HG03460 (cell line): ENCODE data around the gene TSPAN14.
"Not testable (repeated sequence)": the region's sequence is repeated elsewhere in the genome, so short reads cannot be mapped to it uniquely, and the experiment has no call there.

ENCODE experiments used
- ATAC-seq: cut with Tn5 transposase; IDR thresholded peaks from one replicate; pipeline ENCODE4 v1.9.1; 2021; ENCODE audit not compliant: unreplicated experiment

Gene TSPAN14

GRCh38 chr10:80468002-80468401 is 13.9 kb downstream of the TSPAN14 start:
- no peak for ATAC-seq

- no peak for ATAC-seq
These were observed 14.8 kb downstream of the TSPAN14 start for GRCh38 chr10:80468806-80469421.

- no peak for ATAC-seq
These were observed 16.2 kb downstream of the TSPAN14 start for GRCh38 chr10:80470266-80470665.

- no peak for ATAC-seq
These were observed 16.9 kb downstream of the TSPAN14 start for GRCh38 chr10:80471001-80471400.

GRCh38 chr10:80471715-80472233 is 17.7 kb downstream of the TSPAN14 start:
- ATAC-seq, result peak; percentile 50

- peak; percentile 91 for ATAC-seq
These were observed 18.4 kb downstream of the TSPAN14 start for GRCh38 chr10:80472234-80473095.

- ATAC-seq, result no peak
These were observed 19.1 kb downstream of the TSPAN14 start for GRCh38 chr10:80473096-80473657.

- no peak for ATAC-seq
These were observed 19.8 kb downstream of the TSPAN14 start for GRCh38 chr10:80473692-80474596.

- ATAC-seq, result no peak
These were observed 20.4 kb downstream of the TSPAN14 start for GRCh38 chr10:80474597-80474910.

- ATAC-seq, result no peak
These were observed 20.8 kb downstream of the TSPAN14 start for GRCh38 chr10:80474941-80475340.

GRCh38 chr10:80475641-80476040 is 21.5 kb downstream of the TSPAN14 start:
- not testable (repeated sequence) for ATAC-seq

- ATAC-seq, result no peak
These were observed 22.6 kb downstream of the TSPAN14 start for GRCh38 chr10:80476685-80477084.

GRCh38 chr10:80477813-80478212 is 23.7 kb downstream of the TSPAN14 start:
- ATAC-seq, result no peak

GRCh38 chr10:80480373-80480772 is 26.3 kb downstream of the TSPAN14 start:
- not testable (repeated sequence) for ATAC-seq

- ATAC-seq, result no peak
These were observed 26.7 kb downstream of the TSPAN14 start for GRCh38 chr10:80480852-80481251.

- no peak for ATAC-seq
These were observed 30.1 kb downstream of the TSPAN14 start for GRCh38 chr10:80484243-80484642.

- ATAC-seq, result no peak
These were observed 30.6 kb downstream of the TSPAN14 start for GRCh38 chr10:80484676-80485075.

GRCh38 chr10:80485076-80485945 is 31.2 kb downstream of the TSPAN14 start:
- no peak for ATAC-seq

- ATAC-seq, result no peak
These were observed 32.0 kb downstream of the TSPAN14 start for GRCh38 chr10:80485946-80486764.
